HG03097 (cell line): ENCODE data around the gene GALNTL6.

Experiments used
- ATAC-seq: cut with Tn5 transposase; IDR thresholded peaks from one replicate; pipeline ENCODE4 v1.9.1; 2021; ENCODE audit not compliant: unreplicated experiment, low FRiP score

The GALNTL6 gene

DNA sequence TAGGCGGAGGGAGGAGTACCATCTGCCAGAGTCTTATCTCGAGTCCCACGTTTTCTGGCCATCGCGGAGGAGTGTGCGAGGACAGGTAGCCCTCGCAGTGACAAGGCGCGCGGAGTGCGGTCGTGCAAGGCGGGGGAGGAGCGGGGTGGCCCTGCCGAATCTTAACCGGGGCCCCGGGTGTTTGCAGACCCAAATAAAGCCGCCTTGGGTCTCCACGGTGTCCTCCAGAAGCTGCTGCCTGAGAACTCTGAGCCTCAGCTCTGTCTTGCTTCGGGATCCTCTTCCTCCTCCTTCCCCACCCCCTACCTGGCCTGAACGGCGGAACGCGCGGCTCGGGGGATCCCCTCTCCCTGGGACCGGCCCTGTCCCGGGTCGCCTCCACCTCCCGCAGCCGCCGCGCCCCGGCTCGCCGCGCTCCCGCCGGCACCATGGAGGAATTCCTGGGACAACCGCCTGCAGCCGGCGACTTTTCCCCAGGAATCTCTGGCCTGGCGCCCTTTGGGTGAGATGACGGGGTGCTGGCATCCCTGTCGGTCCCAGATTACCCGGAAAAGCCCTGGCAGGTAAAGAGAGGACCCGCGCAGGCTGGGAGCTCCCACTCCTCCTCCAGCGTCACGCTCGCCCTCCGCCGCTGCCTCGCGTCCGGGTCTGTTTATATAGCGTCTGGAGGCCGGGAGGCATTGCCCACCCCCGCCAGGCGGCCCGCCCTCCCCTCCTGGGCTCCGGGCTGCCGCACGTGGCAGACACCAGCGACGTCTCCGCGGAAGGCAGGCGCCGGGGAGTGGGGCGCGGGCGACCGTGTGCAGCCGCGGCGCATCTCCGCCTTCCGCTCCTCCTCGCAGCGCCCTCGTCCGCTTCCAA is at the start of gene GALNTL6:
TSS of gene GALNTL6 (plus strand) at position 740 of the 861 bp plus-strand sequence.
- ATAC-seq = no peak

DNA sequence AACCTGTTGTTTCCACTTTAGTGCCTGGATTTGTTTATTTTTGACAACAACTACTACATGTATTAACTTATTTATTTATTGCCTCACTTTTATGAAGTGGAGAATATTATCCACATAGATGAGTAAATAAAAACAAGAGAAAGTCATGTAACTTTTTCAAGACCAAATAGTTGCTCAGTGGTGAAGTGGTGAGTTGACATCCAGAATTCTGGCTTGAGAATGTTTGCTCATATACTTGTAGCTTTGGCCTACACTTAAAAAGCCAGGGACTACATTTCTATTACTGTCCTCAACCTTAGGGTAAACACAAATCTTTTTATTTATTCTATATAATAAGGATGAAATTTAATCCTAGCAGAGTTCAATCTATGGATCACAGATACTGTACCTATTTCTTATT is 47.7 kb upstream of the GALNTL6 start:
- ATAC-seq = no peak

DNA sequence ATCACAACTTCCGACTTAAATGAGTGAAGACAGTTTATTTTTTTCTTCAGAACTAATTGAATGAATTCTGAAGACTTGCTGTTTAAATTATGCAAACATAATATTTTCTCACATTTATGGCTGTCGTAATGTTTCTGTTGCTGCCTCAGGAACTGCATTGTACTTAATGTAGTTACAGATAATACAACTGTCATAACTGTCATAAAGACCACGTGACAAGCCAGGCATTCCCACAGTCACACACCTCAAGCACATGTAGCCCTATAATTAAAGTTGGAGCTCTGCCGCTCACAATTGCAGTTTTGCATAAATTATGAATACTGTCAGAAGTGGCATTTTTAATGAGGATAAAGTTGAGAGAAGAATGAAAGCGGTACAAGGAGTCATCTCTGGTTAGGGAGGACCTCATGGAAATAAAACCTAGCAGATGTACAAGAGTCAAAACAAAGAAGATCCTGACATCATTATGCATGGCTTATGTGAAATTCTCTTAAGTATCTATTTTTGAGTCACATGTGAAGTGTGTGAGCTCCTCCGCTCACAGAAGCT is 38.5 kb upstream of the GALNTL6 start:
- ATAC-seq = no peak

DNA sequence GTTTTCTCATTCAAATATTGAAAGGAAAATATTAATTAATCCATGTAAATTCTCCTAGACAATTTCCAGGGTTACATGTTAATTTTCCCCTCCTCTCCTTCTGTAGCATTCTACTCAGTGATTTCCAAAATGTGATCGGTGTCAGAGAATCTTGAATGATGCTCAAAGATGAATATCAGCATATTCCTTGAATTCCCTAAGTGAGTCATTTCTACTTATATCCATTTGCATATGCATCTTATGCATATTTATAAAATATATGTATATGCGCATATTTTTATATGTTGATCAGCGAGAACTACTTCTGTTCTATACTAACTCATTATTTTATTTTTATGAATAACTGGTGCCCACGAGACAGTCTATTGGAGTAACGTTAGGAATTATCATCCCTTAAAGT is 33.9 kb upstream of the GALNTL6 start:
- ATAC-seq = no peak

DNA sequence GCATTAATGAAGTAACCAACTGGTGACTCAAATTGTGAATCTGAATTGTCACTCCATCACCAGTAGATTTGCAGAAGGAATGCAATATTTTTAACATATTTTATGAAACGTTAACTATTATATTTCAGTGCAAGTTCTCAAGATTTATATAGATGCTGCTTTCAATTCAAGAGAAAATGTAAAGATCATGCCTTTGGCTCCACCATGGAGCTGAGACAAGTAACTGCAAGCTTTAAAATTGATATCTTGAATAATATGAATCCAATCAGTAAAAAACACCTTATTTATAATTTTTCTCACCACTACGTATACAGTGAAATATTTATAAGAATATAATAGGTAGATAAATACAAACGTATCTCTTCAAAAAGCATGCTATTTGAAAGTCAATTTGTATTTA is 27.8 kb upstream of the GALNTL6 start:
- no peak for ATAC-seq

DNA sequence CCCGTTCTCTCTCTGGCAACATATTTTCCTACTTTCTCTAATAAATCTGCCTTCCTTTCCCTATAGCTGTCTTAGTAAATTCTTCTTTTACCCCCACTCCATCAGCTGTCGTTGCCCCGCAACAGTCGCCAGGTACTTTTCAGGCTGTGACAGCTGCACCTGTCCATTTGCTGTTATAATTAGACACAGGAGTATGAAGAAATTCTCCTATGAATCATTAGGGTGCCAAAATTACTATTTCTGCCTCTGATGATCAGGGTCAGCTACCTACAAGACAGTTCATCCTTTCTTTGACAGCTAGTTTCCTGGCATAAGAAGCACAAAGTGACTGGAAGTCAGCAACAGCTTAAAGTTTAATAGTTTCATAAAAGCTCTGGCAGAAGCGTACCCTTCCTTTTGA is 19.5 kb upstream of the GALNTL6 start:
- no peak for ATAC-seq

DNA sequence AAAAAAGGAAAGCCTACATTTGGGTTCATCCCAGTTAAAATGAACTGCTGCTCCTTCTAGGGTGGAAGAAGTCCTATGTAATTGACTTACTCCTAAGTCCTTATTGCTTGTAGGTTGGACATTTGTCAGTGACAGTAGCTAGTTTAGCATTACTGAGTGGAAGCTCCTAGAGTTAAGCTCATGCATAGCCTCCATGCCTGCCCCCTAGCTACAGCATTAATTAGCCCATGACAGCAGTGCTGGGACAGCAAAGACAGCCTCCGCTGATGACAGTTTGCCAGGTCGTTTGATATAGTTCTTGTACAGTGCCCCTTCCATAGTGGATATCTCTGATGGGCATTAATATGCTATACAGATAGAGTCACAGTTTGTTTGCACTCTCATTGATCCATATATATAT is 18.7 kb upstream of the GALNTL6 start:
- ATAC-seq = no peak

DNA sequence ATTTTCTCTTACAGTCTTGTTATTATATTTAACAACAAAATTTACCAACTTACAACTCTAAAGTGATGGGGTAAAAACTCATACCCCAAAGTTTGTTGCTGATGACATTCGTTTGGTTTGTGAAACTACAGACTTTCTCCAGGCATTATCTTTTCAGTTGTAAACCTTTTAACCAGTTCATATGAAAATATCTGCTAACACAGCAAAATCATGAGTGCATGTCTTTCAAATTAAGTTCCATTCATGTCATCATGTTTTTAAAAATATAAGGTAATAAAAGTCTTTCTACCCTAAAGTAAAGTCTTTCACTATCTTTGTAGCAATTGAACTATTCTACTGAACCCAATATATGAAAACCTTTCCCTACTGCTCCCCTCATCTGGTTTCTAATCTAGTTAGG is 3.4 kb upstream of the GALNTL6 start:
- ATAC-seq = no peak

DNA sequence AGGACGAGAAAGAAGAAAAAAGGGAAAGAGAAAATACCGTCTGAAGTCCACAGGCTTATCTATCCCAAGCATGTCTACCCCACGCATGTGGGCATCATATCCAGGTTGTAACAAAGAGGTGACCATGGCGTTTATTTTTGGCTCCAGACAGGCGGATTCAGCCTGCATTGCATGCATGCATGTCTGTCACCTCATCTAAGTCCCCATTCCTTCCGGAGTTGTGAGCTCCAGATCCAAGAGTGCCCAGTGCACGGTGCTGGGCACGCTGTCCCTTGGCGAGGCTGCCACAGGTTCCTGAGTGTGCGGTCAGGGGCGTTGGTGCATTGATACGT is 905 bp upstream of the GALNTL6 start:
- ATAC-seq = no peak

DNA sequence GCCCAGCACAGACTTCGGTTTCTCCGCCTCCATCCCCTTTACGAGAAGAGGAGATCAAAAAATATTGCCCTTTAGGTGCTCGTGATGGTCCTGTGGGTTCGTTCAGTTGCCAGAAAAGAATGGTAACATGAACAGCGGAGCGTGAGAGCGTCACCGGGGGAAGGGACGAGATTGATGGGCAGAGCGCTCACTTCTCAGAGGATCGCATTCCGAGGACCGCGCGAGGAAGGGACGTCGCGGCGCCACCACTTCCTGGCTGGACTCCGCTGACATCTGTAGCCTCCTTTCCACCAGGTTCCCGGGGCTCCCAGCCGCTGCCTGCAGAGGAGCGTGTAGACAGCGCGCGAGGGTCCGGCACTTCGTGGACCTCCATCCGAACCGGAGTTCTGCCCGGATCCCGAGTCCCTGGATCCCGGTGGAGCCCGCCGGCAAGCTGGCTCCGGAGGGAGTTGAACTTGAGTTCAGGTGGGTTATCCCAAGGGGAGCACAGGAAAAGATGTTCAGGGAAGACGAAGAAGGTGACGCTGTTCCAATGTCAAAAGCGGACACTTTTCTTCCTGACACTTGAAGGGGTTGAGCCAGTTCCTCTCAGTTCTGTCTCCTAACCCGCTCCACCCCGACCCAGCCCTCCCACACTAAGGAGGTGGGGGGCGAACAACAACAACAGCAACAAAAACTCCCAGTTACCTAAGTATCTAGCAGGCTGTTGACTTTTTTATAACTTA is 484 bp downstream of the GALNTL6 start:
- no peak for ATAC-seq

DNA sequence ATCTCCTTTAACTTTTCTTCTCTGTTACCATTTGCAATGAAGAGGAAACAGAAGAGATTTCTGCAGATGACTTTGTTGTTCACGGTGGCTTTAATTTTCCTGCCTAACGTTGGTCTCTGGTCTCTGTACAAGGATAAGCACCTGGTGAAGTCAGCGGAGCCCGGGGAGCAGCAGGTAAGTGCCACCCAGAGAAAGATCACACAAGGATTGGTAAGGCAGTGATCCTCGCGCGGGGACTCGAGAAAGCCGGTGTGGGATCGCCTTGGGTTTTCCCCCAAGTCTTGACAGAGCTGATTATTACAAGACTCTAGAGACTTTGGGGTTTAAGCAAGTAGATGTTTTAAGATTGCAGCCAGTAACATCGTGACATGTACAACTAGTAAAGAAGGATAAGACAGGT is 1.3 kb downstream of the GALNTL6 start:
- no peak for ATAC-seq

DNA sequence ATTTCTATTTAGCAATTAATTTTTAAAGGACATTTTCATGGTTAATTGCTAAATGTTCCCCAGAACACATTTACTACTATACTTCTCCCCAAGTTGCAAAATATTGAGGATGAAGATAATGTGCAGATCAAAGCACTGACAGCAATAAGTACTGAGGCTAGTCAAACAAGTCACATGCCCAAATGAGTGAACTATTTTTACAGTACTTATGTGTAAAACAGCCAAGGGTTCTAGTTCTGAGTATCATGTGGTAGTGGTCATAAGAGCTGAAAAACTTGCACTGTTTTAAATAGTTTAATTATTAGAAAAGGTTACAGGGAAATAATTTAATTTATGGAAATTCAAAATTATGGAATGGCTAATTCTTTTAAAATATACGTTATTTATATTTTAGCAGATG is 3.8 kb downstream of the GALNTL6 start:
- ATAC-seq = no peak

DNA sequence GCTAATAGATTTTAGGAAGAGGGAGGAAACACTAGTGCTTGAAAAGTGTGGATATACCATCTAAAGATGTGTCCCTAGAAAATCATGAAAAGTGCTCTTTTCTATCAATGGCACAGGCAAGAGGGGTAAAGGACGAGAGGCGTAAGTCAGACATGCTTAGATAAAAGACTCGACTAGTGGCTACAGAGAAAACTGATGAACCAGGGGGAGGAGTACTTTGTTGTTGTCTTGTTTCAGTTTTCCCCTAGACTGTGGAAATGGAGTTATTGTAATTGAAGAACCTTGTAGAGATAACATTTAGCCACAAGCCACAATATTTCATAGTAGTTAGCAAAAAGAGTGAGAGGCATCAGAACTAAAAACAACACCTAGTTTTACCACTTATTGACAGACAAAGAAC is 21.4 kb downstream of the GALNTL6 start:
- ATAC-seq = no peak

DNA sequence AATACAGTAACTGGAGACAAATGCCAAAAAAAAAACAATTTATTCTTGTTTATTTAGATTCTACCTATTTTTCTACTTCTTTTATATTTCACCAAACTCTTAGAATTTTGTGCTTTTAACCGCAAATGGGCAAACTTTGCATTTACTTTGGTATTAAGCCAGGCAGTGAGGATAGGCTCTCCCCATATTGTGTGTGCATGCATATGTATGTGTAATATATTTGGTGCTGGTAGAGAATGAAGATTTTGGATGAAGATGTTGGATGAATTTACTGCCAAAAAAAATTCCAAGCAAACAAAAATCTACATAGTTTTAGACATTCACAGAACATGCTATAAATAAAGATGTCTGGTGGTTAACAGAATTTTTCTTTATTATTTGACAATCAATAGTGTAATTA is 30.3 kb downstream of the GALNTL6 start:
- ATAC-seq = no peak

DNA sequence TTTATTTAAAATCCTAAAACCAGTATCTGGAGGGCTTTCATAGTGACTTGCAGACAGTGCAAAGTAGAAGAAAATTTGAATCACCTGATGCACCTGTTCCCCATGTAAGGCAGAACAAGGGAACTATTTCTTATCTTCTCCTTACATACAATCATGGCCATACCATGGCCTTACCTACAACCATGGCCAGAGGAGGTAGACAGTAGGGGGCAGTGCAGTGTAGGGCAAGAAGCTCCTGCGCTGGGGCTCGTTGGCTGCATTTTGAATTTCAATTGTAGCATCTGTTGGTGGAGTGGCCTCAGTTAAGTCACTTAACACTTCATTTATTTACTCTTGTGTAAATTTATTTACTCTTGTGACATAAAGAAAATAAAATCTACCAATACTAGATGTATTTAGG is 33.0 kb downstream of the GALNTL6 start:
- no peak for ATAC-seq

DNA sequence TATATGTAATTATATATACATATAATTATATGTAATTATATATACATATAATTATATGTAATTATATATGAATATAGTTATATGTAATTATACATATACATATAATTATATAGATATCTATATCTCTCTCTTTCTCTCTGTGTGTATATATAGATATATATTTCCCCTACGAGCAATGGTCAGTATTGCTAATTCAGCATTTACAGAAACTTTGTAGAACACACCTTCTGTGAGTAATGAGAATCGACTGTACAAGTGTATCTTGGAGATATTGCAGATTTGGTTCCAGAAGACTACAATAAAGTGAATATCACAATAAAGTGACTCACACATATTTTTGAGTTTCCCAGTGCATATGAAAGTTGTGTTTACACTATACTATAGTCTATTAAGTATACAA is 33.7 kb downstream of the GALNTL6 start:
- ATAC-seq = no peak

DNA sequence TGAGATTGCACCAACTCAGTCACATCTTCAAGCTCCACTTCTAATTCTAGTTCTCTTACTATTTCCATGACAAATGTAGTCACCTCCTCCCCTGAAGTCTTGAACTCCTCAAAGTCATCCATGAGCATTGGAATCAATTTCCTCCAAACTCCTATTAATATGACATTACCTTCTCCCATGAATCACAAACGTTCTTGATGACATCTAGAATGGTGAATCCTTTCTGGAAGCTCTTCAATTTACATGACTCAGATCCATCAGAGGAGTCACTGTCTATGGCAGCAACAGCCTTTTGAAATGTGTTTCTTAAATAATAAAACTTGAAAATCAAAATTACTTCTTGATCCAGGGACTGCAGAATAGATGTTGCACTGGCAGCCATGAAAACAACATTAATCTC is 34.5 kb downstream of the GALNTL6 start:
- no peak for ATAC-seq

DNA sequence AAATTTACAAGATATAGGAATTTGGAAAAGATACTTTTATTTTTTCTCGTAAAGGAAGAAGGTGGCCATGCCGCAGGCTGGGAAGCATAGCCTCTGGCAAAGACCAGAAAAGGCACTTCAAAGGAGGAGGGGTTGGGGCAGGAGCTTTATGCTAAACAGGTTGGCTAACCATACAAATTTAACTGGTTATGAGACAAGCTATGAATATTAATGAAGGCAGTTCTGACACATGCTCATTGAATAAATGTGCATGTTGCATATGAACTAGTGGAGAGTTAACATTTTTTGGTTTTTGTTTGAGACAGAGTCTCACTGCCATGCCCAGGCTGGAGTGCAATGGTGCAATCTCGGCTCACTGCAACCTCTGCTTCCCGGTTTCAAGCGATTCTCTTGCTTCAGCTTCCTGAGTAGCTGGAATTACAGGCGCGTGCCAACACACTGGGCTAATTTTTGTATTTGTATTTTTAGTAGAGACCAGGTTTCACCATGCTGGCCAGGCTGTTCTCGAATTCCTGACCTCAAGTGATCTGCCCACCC is 36.5 kb downstream of the GALNTL6 start:
- ATAC-seq = no peak

DNA sequence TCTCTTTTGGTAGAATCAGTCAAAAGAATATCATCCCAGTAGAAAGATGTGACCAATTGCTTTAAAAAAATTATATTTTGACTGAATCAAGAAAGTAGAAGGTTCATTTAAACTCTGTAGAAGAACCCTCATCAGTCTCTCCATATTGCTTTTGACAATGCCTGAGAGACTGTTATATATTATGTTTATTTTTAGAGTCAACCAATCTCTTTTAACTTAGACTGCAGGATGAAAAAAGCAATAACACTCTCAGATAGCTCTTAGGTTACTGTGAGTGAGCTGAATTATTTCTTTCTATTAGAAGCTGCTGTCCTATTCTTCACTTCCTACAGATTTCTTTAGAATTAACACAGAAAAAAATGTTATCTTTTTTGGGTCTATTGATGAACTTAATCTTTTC is 38.1 kb downstream of the GALNTL6 start:
- ATAC-seq = no peak

DNA sequence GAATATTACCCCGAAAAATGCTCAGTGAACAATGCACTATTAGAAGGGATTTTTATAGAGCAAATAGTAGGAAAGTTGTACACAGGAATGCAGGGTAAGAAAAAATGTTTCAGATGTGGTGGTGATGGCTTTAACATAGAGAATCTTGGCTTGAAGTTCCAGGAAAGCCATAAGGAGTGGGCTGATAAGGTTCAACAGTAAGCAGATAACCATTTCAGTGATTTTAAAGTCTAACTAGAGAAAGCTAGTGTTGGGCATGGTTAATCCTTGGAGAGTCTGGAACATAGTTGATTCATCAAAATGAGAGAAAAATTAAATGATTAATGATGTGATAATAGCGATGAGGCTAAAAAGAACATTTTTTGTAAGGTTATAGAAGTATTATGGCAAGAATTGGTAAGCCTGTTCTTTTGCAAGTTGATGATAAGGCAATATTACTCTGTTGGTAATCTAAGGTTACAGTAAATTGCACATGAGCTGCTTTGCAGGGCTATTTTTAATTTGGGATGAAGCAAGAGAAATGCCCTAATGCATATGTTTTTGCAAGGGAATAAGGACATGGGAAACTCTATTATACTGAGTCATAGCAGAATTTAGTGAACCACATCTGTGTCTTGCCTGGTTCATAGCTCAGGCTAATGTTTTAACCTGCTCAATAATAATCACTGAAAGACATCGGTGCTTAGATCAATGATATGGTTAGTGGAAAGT is 44.3 kb downstream of the GALNTL6 start:
- no peak for ATAC-seq

DNA sequence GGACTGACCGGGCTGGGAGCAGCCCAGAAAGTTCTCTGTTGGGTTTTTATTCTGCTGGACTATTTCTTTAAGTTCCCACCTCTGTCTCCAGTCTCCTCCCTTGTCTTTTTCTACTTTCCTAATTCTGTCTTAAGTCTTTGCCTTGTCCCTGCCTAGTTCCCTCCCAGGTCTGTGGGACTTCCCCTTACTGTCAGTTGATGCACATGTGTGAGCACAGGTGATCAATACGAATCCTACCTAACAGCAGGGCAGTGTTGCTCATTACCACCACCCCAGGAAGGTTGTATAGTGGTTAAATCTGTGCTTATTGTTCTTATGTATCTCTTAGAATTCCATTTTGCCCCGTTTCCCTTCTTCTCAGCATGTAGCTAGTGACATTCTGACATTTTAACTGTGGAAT is 62.1 kb downstream of the GALNTL6 start:
- ATAC-seq = no peak
